GM18511 (cell line): ENCODE data around the gene TIMM22.

ENCODE experiments used
- ATAC-seq: cut with Tn5 transposase; IDR thresholded peaks from one replicate; pipeline ENCODE4 v1.9.1; 2021; ENCODE audit warnings: mild to moderate bottlenecking, moderate library complexity; ENCODE audit not compliant: unreplicated experiment

The TIMM22 gene

DNA sequence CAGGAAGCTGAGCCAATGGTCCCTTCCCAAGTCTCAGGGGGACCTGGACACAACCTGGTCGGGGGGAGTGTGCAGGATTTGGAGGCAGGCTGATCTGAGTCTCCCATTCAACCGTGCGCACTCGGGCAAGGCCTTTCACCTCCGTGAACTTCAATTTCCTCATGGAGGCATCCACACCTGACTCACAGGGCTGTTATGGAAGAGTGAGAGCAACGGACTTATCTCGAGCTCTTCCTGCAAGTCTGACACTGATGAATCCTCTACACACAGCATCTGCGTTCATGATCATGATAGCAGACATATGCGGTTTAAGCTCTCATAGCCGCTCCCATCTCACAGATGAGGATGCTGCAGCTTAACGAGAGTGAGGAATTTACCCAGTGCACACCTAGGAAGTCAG lies 21.6 kb downstream of the TIMM22 start:
- ATAC-seq: no peak

DNA sequence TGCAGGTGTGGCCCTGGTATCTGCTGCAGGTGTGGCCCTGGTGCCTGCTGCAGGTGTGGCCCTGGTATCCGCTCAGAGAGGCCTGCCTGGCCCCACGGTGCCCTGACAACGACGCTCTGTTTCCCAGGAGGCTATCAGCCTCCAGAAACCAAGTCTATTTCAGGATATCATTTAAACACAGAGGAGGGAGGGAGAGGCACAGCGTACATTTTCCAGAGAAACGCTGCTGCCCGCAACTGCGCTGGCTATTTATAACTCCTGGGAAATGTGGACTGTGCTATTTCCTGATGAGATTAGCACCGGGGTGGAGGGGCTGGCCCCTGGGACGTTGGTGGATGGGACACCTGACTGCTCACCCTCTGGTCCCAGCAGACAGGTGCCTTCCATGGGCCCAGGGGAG lies 22.5 kb downstream of the TIMM22 start:
- ATAC-seq: no peak

DNA sequence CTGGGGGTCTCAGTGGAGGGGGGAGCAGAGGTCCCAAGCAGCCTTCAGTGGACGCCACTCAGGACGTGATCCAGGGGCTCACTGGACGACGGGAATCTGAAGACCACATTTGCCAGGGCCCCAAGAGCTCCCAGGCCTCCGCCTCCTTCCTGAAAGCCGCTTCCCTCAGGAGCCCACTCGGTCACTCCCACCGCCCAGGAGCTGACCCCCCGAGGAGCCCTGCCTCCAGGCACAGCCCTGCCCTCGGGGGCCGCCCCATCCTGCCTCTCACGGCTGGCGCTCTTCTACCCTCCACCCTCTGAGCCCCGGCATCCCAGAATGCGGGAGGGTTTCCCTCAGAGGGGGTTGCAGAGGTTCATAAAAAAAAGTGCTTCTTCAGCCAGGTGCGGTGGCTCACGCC lies 24.2 kb downstream of the TIMM22 start:
- no peak for ATAC-seq

DNA sequence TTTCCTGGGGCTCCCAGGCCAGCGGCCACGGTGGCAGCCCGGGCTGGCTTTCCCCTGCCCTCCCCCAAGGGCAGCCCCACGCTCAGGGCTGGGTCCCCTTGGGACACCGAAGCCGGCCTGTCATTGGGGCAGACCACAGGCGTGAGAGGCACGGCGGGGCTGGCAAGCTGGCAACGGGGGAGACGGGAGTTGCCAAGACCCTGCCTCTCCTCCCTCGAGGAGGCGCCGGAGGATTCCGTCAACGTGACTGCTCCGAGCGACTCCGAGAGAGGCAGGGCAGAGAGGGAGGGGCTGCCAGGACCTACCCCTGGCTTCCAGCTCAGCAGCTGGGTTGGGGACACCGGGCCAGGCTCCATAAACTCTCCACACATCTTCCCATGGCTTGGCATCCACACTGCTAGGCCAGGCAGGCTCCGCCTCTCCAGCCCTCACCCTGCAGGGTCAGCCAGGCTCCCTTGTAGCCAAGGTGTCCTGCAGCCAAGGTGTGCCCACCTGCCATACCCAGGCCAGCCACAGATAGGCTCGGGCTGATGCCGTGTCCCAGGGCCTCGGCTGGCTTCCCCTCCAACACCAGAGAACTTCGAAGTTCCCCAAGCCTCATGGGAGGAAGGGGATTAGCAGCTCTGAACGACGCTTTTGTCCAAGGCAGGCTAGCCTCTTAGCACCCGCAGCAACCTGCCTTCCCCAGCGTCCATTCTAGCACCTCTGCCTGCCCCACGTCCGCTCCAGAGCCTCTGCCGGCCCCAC lies 25.5 kb downstream of the TIMM22 start:
- no peak for ATAC-seq

DNA sequence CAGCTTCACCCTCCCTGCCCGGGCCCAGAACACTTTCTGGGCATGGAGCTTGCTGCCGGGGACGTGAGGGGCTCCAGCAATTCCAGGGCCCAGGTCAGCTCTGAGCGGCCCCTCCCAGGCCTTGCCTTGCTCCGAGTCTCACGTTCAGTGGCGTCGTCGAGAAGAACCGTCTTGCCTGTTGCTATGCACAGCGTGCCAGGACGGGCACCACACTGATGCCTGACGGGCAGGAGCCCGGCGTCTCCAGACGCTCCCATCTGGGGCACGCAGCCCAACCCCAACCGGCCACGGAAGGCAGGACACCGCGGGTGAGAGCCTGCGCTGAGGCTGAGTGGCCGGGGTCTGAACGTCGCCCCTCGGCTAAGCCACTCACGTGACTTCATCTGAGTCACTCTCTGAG lies 27.1 kb downstream of the TIMM22 start:
- ATAC-seq: no peak

DNA sequence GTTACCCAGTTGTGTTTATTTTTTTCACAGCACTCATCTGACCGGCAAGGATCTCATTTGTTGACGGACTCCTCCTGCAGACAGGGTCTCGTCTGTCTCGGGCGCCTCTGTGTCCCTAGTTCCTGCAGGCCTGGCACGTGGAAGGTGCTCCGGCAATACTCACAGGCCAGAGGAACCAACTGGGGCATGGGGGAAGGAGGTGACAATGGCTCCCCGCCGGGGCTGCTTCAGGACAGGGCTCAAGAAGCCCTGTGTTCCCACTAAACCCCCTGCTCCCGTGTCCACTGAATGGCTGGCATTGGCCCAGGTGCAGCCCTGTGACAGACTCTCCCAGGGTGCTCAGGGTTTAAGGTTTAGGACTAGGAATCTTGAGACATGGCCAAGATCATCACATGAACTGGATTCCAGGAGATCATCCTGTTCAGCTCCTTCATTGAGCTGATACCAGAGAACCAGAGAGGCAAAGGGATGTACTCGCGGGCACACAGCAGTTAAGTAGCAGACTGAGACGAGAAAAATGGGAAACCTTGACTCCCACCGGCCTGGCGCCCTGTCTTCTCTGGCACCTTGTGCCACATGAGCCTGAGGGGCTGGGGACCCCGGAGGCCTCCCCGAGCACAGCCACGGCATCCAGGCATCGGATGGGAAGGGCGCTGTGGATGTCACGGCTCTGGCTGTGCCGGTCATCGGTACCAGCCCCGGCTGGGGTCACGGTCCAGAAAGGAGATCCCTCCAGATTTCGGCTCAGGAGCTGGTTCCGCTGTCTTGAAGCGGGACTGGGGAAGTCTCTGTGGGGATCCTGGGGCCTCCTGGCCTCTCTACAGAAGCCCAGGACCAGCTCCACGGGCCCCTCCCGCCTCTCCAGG lies 29.0 kb downstream of the TIMM22 start:
- no peak for ATAC-seq

DNA sequence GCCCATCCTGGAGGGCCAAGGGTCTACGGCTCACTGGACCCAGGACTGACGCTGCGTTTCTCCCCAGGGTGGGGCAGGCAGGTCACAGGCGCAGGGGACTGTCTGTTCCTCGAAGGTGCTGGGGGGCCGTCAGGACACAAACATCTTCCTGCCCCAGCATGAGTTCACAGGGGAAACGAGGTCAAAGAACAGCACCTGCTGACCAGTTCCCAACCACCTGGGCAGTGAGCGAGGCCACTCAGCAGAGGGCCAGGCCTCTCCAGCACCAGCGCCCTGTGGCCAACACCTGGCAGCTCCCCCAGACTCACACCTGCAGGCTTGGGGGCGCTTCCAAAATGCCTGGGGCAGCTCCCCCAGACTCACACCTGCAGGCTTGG lies 29.7 kb downstream of the TIMM22 start:
- no peak for ATAC-seq

- ATAC-seq: no peak
Observed at GRCh38 chr17:1027044-1027443, 30.1 kb downstream of the TIMM22 start.

GRCh38 chr17:1029196-1029921 lies 32.4 kb downstream of the TIMM22 start:
- ATAC-seq: no peak

DNA sequence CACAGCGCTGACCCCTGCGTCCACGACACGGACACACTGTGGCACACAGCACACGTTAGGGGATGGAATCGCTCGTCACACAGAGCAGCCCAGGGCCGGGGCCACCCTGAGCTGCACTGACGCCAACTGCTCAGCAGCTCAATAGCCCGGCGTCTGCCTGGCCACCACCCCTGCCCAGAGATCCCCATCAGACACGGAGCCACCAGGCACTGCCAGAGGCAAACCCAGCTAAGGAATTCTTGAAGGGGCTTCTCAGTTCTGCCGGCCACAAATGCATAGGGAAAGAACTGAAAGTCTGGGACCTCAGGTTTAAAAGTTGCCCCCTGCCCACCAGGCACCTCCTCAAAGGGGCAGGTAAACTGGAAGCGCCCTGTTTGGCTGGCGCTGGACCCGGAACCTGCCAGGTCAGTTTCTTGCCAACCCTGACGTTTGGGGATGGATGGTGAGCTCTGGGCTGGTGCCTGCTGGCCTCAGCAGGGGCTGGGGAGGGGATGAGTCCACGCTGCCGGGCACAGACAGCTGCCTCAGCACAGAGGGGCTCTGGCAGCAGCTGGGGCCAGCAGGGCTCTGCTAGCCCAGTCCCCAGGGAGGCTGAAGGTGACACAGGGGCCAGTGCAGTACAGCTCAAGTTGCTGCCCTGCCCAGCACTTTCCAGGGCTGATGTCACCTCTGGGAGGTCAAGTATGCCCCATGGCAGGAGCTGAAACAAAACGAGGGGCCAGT lies 33.2 kb downstream of the TIMM22 start:
- no peak for ATAC-seq

DNA sequence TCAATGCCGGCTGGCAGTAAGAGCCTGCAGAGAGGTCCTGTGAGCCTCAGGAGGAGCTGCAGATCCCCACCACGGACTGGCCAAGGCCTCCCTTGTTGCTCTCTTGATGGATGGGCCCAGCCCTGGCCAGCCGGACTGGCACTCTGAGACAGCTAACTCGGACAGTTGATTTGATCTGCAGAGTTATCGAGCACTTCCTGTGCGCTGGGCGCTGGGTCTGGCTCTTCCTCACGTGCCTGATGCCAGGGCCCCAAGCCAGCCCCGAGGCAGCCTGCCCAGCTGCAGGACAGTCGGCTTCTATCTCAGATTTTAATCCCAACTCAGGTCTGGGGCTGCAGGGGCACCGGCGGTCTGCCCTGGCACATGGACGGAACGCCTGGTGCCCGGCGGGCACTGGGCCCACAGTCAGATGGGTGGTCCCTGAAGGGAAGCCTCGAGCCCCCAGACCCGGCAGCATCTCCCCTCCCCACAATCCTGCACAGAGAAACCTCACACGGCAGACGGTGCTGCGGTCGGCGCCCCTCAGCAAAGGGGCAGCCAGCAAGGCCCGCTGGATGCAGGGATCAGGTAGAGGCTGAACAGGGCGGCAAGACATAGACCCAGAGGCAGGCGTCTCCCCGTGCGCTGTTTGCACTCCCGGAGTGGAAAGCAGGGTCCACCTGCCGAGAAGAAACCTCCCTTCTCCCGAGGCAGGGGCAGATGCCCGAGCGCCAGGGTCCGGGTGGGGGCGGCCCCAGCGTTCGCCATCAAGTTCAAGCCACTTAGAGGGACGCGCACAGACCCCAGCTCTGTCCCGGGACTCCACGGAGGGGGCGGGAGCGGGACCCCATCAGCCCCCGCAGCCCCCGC lies 34.0 kb downstream of the TIMM22 start:
- ATAC-seq: no peak

DNA sequence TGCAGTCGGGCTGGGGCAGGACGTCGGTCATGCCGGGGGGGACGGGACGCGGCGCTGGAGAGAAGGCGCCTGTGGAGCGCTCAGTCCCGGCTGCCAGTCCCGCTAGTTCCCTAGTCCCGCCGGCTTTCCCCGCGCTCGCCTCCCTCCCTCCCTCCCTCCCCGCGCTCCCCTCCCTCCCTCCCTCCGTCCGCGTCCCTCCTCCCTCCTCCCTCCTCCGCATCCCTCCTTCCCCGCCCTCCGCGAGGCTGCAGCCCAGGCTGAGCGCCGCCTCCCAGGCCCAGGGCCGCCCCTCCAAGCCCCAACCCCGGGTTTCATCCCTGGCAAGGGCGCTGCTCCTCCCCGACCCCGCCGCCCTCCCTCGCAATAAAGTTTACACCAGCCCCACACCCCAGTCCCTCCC lies 34.8 kb downstream of the TIMM22 start:
- no peak for ATAC-seq

GRCh38 chr17:1032391-1032790 lies 35.5 kb downstream of the TIMM22 start:
- no peak for ATAC-seq

DNA sequence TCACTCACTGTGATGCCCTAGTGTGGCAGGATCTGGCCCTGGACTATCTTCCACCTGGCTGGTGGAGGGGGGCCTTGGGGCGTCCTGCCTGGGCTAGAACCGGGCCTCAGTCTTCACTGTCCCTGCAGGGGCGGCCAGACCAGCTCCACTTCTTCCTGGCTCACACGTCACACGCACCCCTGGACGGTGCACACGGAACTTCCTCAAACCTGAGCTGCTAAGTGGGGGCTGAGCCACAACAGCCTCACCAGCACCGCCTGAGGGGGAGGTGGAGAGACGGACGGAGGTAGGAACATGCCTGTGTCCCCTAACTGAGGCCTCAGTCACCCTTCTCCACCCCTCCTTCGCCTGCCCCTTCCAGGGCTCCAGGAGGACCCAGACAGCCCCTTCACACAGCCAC lies 36.6 kb downstream of the TIMM22 start:
- no peak for ATAC-seq

- ATAC-seq: no peak
Observed at GRCh38 chr17:1034652-1035210, 37.8 kb downstream of the TIMM22 start.

DNA sequence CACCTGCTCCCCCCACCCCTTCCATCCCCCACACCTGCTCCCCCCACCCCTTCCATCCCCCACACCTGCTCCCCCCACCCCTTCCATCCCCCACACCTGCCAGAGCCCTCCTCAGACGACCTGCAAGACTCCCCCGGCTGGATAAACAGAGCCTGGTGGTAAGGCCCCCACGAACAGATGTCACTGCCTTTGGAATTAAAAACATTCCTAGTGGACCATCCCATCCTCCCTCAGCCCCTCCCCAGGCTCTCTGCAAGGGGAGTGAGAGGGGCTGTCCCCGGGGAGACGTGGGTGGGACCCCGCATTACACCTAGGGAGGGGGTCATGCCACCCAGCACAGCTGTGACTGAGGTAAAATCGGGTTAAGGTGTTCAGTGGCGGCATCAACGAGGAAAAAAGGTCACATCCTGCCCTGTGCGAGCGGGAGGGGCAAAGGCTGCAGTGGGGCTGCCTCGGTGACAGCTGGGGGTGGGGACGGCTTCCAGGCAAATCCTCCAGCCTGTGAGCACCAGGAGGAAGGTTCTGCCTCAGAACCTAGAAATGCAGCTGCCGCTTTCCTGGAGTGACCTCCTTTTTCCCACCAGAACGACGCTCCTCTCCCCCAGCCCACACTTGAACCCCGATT lies 38.7 kb downstream of the TIMM22 start:
- ATAC-seq: no peak

DNA sequence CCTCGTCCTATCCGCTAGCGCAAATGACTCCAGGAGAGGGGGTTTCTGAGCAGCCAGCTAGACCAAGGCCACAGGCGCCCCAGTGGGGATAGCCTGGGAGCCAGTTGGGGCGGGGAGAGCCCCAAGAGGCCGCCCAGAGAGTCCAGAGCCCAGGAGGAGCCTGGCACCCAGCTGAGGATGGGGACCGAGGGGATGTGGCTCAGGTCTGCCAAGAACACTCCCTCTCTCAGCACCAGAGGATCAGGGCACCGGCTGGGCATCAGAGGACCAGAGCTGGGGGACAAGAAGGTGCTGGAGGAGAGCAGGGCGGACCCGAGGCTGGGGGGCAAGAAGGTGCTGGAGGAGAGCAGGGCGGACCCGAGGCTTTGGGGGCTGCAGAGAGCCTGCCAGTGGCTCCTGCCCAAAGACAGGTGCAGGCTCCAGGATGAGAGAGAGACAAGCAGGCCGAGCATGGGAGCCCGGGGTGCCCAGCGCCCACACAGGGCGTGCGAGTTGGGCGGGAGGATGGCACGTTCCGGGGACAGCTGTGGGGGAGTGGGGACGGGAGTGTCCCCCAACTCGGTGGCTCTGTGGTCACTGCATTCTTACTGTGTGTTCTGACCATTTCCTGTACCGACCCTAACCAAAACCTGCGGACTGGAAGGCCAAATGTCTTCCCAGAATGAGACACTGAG lies 39.4 kb downstream of the TIMM22 start:
- no peak for ATAC-seq

GRCh38 chr17:1036845-1037237 lies 39.9 kb downstream of the TIMM22 start:
- ATAC-seq: no peak
